Epithelial cell of esophagus (primary cell): ENCODE results near the gene PVALB.

Source experiments
- DNase-seq: peaks from one replicate; pipeline ENCODE4 v3.0.0; 2010; ENCODE audit warnings: low read depth
- H3K4me3 ChIP-seq: 2 replicates; pipeline ENCODE4 v1.5.1; 2011; ENCODE audit warnings: mild to moderate bottlenecking, low read length, control low read depth
- CTCF ChIP-seq: IDR thresholded peaks from 2 replicates; pipeline ENCODE4 v1.5.1; 2011; ENCODE audit warnings: low read depth, mild to moderate bottlenecking, low read length, control low read depth, inconsistent platforms; ENCODE audit not compliant: insufficient read depth; ENCODE audit errors: missing control alignments

Gene PVALB

GRCh38 chr22:36816636-36817524 lies at the start of gene PVALB:
Gene PVALB (minus strand): TSS chr22:36817035. CDS start chr22:36817005, 30 bp downstream.
- H3K4me3 ChIP-seq = no peak within 1 kb of the TSS
- TF ChIP-seq CTCF = no peak
- peak; percentile 40 for DNase-seq

- peak; percentile 57 for DNase-seq
- no peak overlapping the region for H3K4me3 ChIP-seq
- TF ChIP-seq CTCF = no peak
Measured at GRCh38 chr22:36865346-36865745, 48.5 kb upstream of the PVALB start.

GRCh38 chr22:36864454-36865215 lies 47.8 kb upstream of the PVALB start:
- no peak overlapping the region for H3K4me3 ChIP-seq
- no peak for DNase-seq
- no peak for TF ChIP-seq CTCF

GRCh38 chr22:36863979-36864378 lies 47.1 kb upstream of the PVALB start:
- no peak for TF ChIP-seq CTCF
- no peak overlapping the region for H3K4me3 ChIP-seq
- DNase-seq = no peak

GRCh38 chr22:36863281-36863680 lies 46.4 kb upstream of the PVALB start:
- no peak overlapping the region for H3K4me3 ChIP-seq

More at GRCh38 chr22:36863281-36863680, 46.4 kb upstream of the PVALB start:
- DNase-seq = no peak
- no peak for TF ChIP-seq CTCF
